ENCODE measurements around the gene KHNYN.

DNA sequence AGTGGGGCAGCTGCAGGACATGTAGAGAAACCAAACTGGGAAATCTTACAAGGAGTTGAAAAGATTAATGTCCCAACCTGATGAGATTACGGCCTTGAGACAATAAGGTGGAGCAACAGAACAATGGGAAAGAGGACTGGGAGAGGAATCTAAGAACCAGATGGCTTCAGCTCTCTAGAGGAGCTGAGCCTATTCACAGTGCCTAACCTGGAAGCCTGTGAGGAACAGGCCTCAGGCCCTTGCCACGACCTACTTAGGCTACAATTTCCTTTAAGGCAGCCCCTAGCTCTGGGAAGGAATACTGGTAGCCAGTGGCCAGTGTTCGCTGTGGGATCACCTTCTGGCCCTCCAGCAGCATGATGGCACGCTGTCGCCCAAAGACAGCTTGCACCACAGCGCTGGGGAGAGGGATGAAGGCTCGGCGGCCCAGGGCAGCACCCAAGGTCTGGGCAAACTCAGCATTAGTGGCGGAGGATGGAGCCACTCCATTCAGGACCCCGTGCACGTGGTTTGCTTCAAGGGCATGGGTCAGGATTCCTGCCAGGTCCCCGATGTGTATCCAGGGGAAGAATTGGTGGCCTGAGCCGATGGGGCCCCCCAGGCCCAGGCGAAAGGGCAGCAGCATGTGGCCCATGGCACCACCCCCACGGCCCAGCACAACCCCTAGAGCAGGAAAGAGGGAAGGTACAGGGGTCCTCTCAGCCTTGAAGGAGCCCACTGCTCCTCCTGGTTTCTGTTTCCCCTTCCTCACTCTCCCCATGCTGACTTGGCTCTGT is 10.3 kb downstream of the KHNYN start:
- TF ChIP-seq, protein P1, sequence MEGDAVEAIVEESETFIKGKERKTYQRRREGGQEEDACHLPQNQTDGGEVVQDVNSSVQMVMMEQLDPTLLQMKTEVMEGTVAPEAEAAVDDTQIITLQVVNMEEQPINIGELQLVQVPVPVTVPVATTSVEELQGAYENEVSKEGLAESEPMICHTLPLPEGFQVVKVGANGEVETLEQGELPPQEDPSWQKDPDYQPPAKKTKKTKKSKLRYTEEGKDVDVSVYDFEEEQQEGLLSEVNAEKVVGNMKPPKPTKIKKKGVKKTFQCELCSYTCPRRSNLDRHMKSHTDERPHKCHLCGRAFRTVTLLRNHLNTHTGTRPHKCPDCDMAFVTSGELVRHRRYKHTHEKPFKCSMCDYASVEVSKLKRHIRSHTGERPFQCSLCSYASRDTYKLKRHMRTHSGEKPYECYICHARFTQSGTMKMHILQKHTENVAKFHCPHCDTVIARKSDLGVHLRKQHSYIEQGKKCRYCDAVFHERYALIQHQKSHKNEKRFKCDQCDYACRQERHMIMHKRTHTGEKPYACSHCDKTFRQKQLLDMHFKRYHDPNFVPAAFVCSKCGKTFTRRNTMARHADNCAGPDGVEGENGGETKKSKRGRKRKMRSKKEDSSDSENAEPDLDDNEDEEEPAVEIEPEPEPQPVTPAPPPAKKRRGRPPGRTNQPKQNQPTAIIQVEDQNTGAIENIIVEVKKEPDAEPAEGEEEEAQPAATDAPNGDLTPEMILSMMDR (IDR thresholded peaks at IDR 0.05), result no peak
- no peak for TF ChIP-seq POLR2A (IDR thresholded peaks at IDR 0.05)
